HG03469 (cell line): ENCODE data around the gene LRRC41.
"Not testable (repeated sequence)": the region's sequence is repeated elsewhere in the genome, so short reads cannot be mapped to it uniquely, and the experiment has no call there.

Experiments used
- ATAC-seq: cut with Tn5 transposase; IDR thresholded peaks from one replicate; pipeline ENCODE4 v1.9.1; 2021; ENCODE audit warnings: mild to moderate bottlenecking, moderate library complexity, moderate number of reproducible peaks; ENCODE audit not compliant: unreplicated experiment

The LRRC41 gene

DNA sequence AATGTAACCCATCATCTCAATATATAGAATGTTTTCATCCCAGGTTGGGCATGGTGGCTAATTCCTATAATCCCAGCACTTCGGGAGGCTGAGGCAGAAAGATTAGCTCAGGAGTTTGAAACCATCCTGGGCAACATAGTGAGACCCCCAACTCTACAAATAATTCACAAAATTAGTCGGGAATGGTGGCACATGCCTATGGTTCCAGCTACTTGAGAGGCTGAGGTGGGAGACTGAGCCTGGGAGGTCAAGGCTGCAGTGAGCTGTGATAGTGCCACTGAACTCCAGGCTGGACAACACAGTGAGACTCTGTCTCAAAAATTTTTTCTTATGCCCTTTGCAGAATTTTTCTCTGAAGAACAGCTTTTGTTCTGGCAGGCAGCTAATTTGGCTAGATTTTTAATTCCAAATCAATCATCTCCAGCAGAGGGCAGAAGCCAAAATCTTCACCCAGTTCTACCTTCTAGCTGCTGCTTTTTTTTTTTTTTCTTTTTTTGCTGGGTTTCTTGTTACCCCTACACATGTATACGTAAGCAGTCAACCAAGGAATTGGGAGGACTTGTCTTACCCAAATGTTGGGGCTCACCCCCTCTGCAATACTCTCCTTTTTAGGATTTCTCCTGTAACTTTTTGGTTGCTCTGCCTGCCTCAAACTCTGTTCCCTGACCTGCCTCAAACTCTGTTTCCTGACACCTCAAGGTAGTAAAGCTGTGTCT, 58.6 kb downstream of the LRRC41 start:
- ATAC-seq: no peak

DNA sequence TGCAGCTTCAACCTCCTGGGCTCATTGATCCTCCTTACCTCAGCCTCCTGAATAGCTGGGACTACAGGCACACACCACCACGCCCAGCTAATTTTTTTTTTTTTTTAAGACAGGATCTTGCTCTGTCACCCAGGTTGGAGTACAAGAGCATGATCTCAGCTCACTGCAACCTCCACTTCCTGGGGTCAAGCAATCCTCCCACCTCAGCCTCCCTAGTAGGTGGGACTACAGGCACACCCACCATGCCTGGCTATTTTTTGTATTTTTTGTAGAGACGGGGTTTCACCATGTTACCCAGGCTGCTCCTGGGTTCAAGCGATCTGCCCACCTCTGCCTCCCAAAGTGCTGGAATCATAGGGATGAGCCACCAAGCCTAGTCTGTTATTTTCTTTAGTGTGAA, 59.6 kb downstream of the LRRC41 start:
- ATAC-seq: not testable (repeated sequence)

DNA sequence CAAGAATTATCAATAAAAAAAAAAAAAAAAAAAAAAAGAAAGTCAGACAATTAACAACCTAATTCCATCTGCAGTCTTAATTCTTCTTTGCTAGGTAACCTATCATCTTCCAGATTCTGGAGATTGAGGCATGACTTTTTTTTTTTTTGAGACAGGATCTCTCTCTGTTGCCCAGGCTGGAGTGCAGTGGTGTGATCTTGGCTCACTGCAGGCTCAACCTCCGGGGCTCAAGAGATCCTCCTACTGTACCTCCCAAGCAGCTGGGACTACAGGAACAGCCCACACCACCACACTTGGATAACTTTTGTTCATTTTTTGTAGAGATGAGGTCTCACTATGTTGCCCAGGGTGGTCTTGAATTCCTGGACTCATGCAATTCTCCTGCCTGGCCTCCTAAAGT, 60.5 kb downstream of the LRRC41 start:
- ATAC-seq: no peak

DNA sequence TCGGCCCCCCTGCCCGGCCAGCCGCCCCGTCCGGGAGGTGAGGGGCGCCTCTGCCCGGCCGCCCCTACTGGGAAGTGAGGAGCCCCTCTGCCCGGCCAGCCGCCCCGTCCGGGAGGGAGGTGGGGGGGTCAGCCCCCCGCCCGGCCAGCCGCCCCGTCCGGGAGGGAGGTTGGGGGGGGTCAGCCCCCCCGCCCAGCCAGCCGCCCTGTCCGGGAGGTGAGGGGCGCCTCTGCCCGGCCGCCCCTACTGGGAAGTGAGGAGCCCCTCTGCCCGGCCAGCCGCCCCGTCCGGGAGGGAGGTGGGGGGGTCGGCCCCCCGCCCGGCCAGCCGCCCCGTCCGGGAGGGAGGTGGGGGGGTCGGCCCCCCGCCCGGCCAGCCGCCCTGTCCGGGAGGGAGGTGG, 61.7 kb downstream of the LRRC41 start:
- not testable (repeated sequence) for ATAC-seq

DNA sequence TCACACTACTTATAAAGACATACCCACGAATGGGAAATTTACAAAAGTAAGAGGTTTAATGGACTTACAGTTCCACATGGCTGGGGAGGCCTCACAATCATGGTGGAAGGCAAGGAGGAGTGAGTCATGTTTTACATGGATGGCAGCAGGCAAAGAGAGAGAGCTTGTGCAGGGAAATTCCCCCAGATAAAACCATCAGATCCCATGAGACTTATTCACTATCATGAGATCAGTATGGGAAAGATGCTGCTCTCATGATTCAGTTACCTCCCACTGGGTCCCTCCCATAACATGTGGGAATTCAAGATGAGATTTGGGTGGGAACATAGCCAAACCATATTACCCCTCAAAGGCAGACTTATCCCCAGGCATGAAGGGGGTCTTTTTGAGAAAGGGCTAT, 64.6 kb downstream of the LRRC41 start:
- ATAC-seq: not testable (repeated sequence)

DNA sequence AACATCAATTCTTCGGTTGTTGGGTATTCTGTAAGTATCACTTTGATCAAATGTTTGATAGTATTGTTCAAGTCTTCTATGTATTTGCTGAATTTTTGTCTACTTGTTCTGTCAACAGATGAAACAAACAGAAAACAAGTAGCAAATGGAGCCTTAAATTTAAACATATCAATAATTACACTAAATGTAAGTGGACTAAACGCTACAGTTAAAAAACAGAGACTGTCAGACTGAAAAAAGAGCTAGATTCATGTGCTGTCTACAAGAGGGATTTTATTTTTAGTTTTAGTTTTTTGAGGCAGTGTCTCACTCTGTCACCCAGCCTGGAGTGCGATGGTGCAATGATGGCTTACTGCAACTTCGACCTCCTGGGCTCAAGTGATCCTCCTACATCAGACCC, 66.5 kb downstream of the LRRC41 start:
- ATAC-seq: no peak

DNA sequence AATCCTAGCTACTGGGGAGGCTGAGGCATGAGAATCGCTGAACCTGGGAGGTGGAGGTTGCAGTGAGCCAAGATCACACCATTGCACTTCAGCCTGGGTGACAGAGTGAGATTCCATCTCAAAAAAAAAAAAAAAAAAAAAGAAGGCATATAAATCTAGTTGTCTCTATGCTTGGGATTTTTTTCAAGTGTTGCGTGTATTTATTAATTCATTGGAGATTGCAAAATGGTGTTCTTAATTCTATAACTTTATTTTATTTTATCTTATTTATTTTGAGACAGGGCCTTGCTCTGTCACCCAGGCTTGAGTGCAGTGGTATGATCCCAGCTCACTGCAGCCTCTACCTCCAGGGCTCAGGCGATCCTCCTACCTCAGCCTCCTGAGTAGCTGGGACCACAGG, 72.2 kb downstream of the LRRC41 start:
- ATAC-seq: not testable (repeated sequence)
